Body of pancreas (tissue), 4 donors: ENCODE measurements around the gene GPRC5D. TPM values are rescaled to one million over a fixed set of nuclear protein-coding genes. Genes with fewer than 3 reads are reported as not detected.

Experiments used
- ATAC-seq: fragments of 150-250 bp; one replicate; pipeline ENCODE4 v1.9.1; 2016
- DNase-seq, 4 donors: peaks; one replicate each; pipeline ENCODE4 v3.0.0-alpha.2; 2019
- H3K27ac ChIP-seq, 4 donors: fragments of 200-600 bp; sonication (generic); 1 replicate in 3 of 4; 2 replicates in 1 of 4; pipeline versions ENCODE4 v1.5.1 to v1.6.1; 2016 to 2019; ENCODE audit warnings: mild to moderate bottlenecking in 1 of 4, mixed read lengths in 1 of 4, moderate library complexity in 1 of 4
- H3K27me3 ChIP-seq, 2 donors: fragments of 200-600 bp; sonication (generic); one replicate each; pipeline ENCODE4 v1.6.0; 2016; ENCODE audit warnings: mild to moderate bottlenecking in 1 of 2
- H3K36me3 ChIP-seq, 2 donors: fragments of 200-600 bp; sonication (generic); replicated peaks in 1 of 2; 2 replicates each; pipeline ENCODE4 v1.5.1; 2016; ENCODE audit warnings: low read depth in 2 of 2; ENCODE audit not compliant: insufficient read depth in 1 of 2
- H3K4me1 ChIP-seq: fragments of 200-600 bp; sonication (generic); one replicate; pipeline ENCODE4 v1.6.0; 2016
- H3K4me3 ChIP-seq, 2 donors: fragments of 200-600 bp; sonication (generic); 1 replicate in 1 of 2; 2 replicates in 1 of 2; pipeline ENCODE4 v1.5.1; 2016 to 2019
- H3K9me3 ChIP-seq, 3 donors: fragments of 200-600 bp; sonication (generic); 1 replicate in 2 of 3; 2 replicates in 1 of 3; pipeline ENCODE4 v1.5.1; 2016
- CTCF ChIP-seq, 7 experiments: fragments of 450-650 bp in 4 of 7; fragments of 200-600 bp in 3 of 7; sonication (generic) in 3 of 7; IDR thresholded peaks; one replicate each; pipeline ENCODE4 v1.5.1; 2016 to 2019; ENCODE audit warnings: antibody characterized with exemption in 7 of 7
- POLR2A ChIP-seq, 3 donors: fragments of 450-650 bp; IDR thresholded peaks; one replicate each; pipeline ENCODE4 v1.6.1; 2016; ENCODE audit warnings: antibody characterized with exemption in 3 of 3, mild to moderate bottlenecking in 2 of 3
- WGBS, 2 donors: methylation state at CpG; one replicate each; pipeline ENCODE4 v1.1.5; 2017; 5-methylcytosine and 5-hydroxymethylcytosine counted together
- intact Hi-C: fragments of 100-400 bp; cut with DNase I; formaldehyde crosslinking; loops from one replicate; pipeline ENCODE4 v1.15.1; 2023
- total RNA-seq, 2 donors: library from RNA; depleted of rRNA; stranded (reverse); fragments of >200 nt; gene quantifications; one replicate each; pipeline ENCODE4 v1.1.0, GENCODE V29; 2016

GPRC5D gene
- total RNA-seq, 2 donors from 2014 or later = not detected

- Histone ChIP-seq H3K27ac (no peak overlapping the region), H3K9me3 (no peaks in the 10 kb centered on the region), H3K36me3 (no peaks in the 10 kb centered on the region), H3K4me3 (no peak overlapping the region), H3K4me1 (peaks cover 6% of the 10 kb centered on the region), H3K27me3 (no peaks in the 10 kb centered on the region)
- no peak for DNase-seq
- ATAC-seq = no peak
- intact Hi-C loops = no loop called here
- TF ChIP-seq CTCF (IDR thresholded peaks at IDR 0.05) (no peak), POLR2A (IDR thresholded peaks at IDR 0.05) (no peak)
- 60 to 68% methylated on average over 7 of the region's 7 CpGs for WGBS, 2 donors
Measured at GRCh38 chr12:12922978-12923377, 29.0 kb downstream of the GPRC5D start.

GRCh38 chr12:12922191-12922616, 29.8 kb downstream of the GPRC5D start:
- intact Hi-C loops = no loop called here
- H3K4me3 ChIP-seq = no peak overlapping the region
- DNase-seq (peak in 1 of 4 donors; percentile 20), ATAC-seq (no peak)
- H3K36me3 ChIP-seq = no peaks in the 10 kb centered on the region
- TF ChIP-seq POLR2A (IDR thresholded peaks at IDR 0.05) (no peak), CTCF (IDR thresholded peaks at IDR 0.05) (no peak)
- H3K27me3 ChIP-seq = no peaks in the 10 kb centered on the region
- no peak overlapping the region for H3K27ac ChIP-seq
- 54 to 69% methylated on average over 6 of the region's 6 CpGs for WGBS, 2 donors
- H3K4me1 ChIP-seq = peaks cover 6% of the 10 kb centered on the region
- H3K9me3 ChIP-seq = no peaks in the 10 kb centered on the region

- no peak overlapping the region for H3K27ac ChIP-seq
- H3K9me3 ChIP-seq = no peaks in the 10 kb centered on the region
- no peaks in the 10 kb centered on the region for H3K4me1 ChIP-seq
- DNase-seq (no peak), ATAC-seq (no peak)
- TF ChIP-seq POLR2A (IDR thresholded peaks at IDR 0.05) = no peak
- no peak for TF ChIP-seq CTCF (IDR thresholded peaks at IDR 0.05)
- 68 to 71% methylated on average over 5 of the region's 5 CpGs for WGBS, 2 donors
- no peaks in the 10 kb centered on the region for H3K27me3 ChIP-seq
- H3K4me3 ChIP-seq = no peak overlapping the region
- H3K36me3 ChIP-seq = no peaks in the 10 kb centered on the region
- intact Hi-C loops = no loop called here
Measured at GRCh38 chr12:12919666-12920435, 32.1 kb downstream of the GPRC5D start.

GRCh38 chr12:12918781-12919389, 33.1 kb downstream of the GPRC5D start:
- Histone ChIP-seq H3K4me3 (no peak overlapping the region), H3K36me3 (no peaks in the 10 kb centered on the region), H3K9me3 (no peaks in the 10 kb centered on the region), H3K27ac (no peak overlapping the region), H3K4me1 (no peaks in the 10 kb centered on the region), H3K27me3 (no peaks in the 10 kb centered on the region)
- DNase-seq = no peak
- TF ChIP-seq POLR2A (IDR thresholded peaks at IDR 0.05) = no peak
- intact Hi-C loops = no loop called here
- 38 to 79% methylated on average over 5 to 6 of the region's 6 CpGs for WGBS, 2 donors
- ATAC-seq = no peak

- ATAC-seq (no peak), DNase-seq (no peak)
- intact Hi-C loops = no loop called here
- no peaks in the 10 kb centered on the region for H3K9me3 ChIP-seq
- 76 to 80% methylated on average over 2 of the region's 2 CpGs for WGBS, 2 donors
- H3K4me3 ChIP-seq = no peak overlapping the region
- no peaks in the 10 kb centered on the region for H3K36me3 ChIP-seq
- no peaks in the 10 kb centered on the region for H3K27me3 ChIP-seq
- TF ChIP-seq CTCF (IDR thresholded peaks at IDR 0.05) (no peak), POLR2A (IDR thresholded peaks at IDR 0.05) (no peak)
- H3K4me1 ChIP-seq = no peaks in the 10 kb centered on the region
- no peak overlapping the region for H3K27ac ChIP-seq
Measured at GRCh38 chr12:12917517-12917916, 34.5 kb downstream of the GPRC5D start.
